Dermis blood vessel endothelial cell (primary cell): Measurements from ENCODE around the gene ELSPBP1. TPM values are rescaled to one million over a fixed set of nuclear protein-coding genes. Genes with fewer than 3 reads are reported as not detected.
A peak's percentile ranks its signal among the peaks of the same experiment; 100 is the strongest.
"Not testable (repeated sequence)": the region's sequence is repeated elsewhere in the genome, so short reads cannot be mapped to it uniquely, and the experiment has no call there.

Source experiments
- DNase-seq: peaks from one replicate; pipeline ENCODE4 v3.0.0; 2010
- total RNA-seq: library from RNA; depleted of rRNA; stranded (reverse); fragments of >200 nt; gene quantifications from 2 replicates; pipeline ENCODE4 v1.2.3, GENCODE V29; 2014

ELSPBP1 gene
- not detected in 2 replicates for total RNA-seq

DNA sequence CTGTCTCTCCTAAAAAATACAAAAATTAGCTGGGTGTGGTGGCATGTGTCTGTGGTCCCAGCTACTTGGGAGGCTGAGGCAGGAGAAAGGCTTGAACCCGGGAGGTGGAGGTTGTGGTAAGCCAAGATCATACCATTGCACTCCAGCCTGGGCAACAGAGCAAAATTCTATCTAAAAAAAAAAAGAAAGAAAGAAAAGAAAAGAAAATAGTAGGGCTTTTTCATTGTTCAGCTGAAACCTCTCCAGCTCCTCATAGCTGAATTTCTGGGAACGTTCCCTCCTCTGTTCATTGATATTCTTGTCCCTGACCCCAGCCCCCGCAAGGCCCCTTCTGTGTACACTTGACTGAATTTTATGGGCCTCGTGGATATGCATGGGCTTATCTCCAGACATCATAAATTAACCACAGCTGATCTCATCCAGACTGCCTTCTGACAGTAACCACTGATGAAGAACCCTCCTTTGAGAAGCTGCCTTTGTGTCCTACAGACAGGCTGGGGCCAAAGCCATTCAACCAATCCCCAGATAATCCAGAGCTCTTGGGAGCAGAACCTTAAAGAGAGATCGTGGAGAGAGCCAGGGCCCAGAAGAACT, at the start of gene ELSPBP1:
ELSPBP1 (plus strand) TSS at position 424 of the 594 bp plus-strand sequence. CDS start 14,036 bp downstream, outside the sequence.
- no peak for DNase-seq

DNA sequence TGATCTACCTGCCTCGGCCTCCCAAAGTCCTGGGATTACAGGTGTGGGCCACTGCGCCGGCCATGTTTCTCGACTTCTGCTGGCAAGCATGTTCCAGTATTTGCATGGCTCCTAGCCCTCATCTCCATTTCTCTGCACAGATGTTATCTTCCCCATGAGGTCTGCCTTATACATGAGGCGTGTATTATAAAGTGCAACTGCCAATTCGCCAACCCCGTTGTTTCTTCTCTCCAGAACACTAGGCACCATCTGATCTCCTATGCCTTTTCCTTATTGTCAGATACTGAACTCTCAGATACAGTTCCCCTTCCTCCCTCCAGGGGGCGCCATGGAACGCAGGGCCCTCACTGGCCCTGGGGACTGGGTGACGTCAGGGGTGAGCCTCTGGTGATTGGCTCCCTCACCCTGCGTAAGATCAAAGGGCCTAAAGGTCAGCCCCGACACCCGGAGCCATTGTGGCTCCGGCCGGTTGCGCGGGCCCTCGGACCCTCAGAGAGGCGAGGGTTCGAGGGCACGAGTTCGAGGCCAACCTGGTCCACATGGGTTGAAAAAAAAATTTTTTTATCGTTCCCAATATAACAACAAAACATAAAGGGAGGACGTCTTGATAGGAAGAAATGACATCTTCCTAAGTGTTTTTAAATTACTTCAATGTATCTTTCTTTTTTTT, 44.4 kb upstream of the ELSPBP1 start:
- not testable (repeated sequence) for DNase-seq

DNA sequence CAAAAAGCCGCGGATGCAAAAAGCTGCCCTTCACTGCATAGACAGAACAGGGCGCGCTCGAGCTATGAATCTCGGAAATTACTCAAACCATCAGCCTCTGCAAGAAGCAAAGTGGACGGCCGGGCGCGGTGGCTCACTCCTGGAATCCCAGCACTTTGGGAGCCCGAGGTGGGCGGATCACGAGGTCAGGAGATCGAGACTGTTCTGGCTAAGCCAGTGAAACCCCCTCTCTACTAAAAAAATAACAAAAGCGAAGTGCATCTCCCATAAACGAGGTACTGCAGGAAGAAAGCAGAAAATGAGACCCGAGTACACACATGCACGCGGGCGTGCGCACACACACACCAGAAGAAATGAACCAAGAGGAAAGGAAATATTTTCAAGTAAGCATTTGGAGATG, 42.3 kb upstream of the ELSPBP1 start:
- not testable (repeated sequence) for DNase-seq

DNA sequence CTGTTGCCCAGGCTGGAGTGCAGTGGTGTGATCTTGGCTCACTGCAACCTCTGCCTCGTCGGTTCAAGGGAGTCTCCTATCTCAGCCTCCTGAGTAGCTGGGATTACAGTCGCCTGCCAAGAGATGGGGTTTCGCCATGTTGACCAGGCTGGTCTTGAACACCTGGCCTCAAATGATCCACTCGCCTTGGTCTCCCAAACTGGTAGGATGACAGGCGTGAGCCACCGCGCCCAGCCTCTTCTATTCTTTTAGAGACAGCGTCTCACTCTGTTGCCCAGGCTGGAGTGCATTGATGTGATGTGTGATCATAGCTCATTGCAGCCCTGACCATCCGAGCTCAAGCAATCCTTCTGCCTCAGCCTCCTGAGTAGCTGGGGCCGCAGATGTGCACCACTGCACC, 38.5 kb upstream of the ELSPBP1 start:
- DNase-seq: not testable (repeated sequence)

DNA sequence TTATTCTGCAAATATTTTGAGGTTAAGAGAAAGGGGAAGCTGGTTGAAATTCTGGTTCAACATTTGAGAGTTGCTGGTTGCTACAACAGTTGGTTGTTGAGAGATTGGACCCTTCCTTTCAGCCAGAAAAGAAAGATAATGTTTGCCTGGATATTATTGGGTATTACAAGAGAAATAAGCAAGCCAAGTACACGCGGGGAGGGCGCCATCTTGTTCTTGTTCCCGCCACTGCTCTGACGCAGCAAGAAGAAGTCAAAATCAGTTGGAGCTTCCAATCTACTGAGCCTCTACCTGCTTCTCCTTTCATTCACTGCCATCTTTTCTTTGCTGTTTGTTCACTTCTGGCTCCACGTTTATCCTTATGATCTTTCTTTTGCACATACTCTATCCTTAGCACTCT, 20.9 kb upstream of the ELSPBP1 start:
- DNase-seq: no peak

DNA sequence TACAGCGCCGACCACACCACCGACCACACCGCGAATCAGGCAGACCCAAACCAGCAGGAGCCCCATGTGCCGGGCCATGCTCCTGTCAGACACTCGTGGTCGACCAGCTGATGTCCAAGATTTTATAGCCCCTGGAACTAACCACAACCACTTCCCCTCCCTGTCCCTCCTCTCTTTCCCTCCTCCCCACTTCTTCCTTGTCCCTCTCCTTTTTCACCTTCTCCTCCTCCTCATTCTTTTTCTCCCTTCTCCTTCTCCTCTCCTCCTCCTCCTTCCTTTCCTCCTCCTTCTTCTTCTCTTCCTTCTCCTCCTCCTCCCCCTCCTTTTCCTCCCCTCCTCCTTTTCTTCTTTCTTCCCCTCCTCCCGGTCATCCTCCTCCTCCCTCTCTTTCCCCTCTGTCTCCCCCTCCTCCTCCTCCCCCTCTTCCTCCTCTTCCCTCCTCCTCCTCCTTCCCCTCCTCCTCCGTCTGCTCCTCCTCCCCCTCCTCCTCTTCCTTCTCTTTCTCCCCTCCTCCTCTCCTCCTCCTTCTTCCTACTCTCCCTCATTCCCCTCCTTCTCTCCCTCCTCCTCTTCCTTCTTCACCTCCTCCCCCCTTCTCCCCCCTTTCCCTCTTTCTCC, 3.1 kb upstream of the ELSPBP1 start:
- no peak for DNase-seq

DNA sequence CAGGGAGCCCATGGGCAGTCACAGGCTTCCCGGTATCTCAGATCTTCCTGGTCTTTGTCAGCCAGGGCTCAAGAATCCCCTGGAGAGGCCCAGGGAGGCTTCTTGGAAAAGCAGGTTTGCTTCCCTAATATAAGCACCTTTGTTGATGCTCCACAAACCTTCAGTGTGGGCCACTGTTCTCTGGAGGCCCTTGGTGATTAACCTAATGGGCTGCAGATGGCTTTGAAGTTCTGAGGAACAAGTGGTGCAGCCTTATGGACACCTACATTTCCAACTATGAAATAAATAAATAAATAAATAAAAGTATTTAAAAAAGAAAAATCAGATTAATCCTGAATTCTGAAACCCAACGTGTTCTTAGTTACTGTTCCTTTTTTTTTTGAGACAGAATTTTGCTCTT, 2.4 kb upstream of the ELSPBP1 start, which contains the start of gene BSPH1:
BSPH1 (minus strand) TSS at position 101 of the 400 bp plus-strand sequence; CDS start at position 12, 89 bp downstream.
- no peak for DNase-seq

DNA sequence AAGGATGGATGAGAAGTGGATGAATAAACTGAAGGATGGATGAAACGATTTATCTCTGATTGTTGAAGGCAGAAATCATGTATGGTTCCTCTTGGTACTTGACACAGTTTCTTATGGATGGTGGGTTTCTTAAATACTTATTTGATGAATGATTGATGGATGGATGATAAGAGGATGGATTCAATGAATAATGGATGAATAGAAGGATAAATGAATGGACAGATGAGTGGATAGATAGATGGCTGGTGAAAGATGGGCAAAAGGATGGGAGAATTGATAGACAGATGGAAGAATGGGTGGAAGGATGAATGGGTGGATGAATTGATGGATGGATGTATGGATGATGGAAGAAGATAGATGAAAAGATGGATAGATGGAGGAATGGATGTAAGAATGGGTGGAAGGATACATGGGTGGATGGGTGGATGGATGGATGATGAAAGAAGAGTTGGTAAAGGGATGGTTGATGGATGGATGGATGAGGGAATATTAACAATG, 1.8 kb downstream of the ELSPBP1 start:
- no peak for DNase-seq

DNA sequence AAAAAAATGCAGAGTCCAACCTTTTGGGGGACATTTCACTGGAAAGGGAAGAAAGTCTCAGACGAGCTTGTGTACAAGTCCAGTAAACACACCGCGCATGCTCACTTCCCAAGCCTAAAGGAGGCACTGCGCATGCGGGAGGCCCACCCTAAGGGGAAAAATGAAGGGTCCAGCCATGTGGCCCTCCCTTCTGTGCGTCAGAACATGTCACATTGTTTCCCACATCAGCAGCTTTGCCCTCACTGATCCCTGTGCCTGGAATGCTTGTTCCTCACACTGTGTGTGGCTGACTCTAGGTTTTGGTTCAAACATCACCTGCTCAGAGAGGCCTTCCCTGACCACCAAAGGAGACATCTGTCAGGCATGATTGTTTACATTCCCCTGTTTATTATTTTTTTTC, 4.4 kb downstream of the ELSPBP1 start:
- DNase-seq: no peak

DNA sequence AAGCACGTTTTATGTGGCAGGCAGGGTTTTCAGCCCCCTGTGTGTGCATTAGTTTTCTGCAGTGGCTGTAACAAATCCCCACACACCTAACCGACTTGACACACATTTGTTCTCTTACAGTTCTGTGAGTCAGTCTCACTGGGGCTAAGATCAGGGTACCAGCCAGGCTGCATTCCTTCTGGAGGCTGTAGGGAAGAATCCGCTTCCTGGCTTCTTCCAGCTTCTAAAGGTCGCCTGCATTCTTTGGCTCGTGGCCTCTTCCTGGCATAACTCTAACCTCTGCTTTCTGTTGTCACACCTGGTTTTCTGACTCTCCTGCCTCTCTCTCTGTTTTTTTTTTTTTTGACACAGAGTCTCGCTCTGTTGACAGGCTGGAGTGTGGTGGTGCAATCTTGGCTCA, 6.4 kb downstream of the ELSPBP1 start:
- DNase-seq: no peak

DNA sequence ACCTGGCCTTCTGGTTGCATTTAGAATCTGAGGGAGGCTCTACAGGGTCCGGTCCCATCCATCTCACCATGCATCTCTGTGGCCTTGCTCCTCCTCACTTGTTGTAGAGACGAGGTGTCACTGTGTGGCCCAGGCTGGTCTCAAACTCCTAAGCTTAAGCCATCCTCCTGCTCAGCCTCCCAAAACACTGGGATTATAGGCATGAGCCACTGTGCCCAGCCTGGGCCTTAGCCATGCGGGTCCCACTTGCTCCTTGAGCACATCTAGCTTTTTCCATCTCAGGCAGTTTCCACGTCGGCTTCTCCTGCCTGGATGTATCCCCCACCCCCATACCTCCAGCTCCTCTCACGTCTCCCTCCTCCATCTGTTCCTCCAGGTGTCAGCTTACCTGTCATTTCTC, 9.8 kb downstream of the ELSPBP1 start:
- DNase-seq: no peak

DNA sequence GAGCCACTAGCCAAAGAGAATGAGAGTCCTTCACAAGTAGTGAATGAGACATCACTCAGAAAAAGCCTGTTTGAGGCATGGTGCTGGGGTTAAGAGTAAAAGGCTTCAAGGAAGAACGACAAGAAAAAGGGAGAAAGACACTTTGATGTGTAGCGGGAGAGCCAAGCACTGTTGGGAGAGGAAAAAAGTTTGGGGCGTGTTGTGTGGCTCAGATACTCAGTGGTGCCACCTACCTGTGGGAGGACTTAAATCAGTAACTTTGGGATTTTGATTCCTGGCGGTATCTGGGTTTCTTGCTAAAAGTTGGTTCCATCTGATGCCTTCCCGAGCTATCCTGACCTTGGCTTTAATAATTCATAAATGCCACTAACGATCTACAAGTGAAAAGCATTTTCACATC, 12.3 kb downstream of the ELSPBP1 start:
- DNase-seq: peak; percentile 11

DNA sequence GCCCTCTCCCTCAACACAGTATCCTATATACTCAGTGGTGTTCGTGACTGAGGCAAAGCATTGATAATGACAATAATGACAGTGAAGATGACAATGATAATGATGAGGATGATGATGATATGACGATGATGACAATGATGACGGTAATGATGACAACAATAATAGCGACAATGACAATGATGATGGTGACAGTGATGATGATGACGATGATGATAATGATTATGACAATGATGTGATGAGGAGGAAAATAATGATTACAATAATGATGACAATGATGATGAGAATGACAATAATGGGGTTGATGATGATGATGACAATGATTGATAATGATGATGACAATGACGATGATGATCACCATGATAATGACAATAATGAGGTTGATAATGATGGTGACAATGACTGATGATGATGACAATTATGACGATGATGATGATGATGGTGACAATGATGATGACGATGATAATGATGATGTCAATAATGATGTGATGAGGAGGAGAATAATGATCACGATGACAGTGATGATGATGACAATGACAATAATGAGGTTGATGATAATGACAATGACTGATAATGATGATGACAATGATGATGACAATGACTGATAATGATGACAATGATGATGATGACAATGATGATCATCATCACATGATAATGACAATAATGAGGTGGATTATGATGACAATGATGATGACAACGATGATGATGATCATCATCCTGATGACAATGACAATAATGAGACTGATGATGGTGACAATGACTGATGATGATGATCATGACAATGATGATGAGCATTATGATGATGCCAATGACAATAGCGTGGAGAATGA, 16.7 kb downstream of the ELSPBP1 start:
- no peak for DNase-seq

DNA sequence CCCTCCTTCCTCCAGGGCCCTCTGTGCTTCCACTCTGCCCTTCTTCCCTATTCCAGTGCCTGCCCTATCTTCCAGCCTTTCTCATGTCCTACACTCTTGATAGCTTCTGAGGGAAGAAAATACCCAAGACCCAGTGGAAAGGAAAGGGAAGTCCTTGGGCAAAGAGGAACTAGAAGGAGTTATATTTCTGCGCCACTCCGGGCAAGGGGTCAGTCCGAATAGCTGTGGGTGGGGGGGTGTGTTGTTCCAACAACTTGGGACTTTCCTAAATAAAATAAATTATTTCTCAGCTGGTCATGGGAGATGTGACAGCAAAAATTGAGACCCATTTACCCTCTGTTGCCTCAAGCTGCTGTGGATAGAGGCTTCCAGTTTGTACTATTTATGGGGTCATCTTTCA, 26.3 kb downstream of the ELSPBP1 start:
- no peak for DNase-seq

DNA sequence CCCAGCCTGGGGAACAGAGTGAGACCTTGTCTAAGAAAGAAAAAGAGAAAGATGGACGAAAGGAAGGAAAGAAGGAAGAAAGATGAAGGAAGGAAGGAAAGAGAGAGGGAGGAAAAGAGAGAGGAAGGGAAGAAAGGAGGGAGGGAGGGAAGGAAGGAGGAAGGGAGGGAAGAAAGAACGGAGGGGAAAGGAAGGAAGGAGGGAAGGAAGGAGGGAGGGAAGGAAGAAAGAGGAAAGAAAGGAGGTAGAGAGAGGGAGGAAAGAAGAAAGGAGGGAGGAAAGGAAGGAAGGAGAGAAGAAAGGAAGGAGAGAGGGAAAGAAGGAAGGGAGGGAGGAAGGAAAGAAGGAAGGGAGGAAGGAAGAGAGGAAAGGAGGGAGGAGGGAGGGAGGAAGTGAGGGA, 28.6 kb downstream of the ELSPBP1 start:
- DNase-seq: no peak

DNA sequence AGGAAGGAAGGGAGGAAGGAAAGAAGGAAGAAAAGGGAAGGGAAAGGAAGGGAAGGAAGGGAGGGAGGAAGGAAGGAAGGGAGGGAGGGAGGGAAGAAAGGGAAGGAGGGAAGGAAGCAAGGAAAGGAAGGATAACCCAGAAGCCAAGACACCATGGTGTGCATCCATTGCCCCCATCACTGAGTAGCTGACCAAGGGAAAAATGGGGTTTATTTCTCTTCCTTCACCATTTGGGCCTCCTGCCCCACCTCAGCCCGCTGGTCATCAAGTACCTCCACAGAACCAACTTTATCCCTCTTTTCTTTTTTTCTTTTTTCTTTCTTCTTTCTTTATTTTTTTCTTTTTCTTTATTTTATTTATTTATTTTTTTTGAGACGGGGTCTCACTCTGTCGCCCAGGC, 29.1 kb downstream of the ELSPBP1 start:
- no peak for DNase-seq

DNA sequence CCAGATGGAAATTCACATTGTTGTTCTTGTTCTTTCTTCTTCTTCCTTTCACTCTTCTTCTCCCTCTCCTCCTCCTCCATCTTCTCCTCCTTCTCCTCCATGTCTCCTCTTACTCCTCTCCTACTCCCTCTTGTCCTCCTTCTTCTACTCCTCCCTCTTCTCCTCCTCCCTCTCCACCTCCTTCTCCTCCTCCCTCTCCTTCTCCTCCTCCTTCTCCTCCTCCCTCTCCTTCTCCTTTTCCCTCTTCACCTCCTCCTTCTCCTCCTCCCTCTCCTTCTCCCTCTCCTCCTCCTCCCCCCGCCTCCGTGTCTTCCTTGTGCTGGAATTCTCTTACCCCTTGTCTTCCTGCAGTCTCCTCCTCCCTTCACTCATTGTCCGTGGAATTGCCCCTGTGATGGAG, 31.0 kb downstream of the ELSPBP1 start:
- no peak for DNase-seq

DNA sequence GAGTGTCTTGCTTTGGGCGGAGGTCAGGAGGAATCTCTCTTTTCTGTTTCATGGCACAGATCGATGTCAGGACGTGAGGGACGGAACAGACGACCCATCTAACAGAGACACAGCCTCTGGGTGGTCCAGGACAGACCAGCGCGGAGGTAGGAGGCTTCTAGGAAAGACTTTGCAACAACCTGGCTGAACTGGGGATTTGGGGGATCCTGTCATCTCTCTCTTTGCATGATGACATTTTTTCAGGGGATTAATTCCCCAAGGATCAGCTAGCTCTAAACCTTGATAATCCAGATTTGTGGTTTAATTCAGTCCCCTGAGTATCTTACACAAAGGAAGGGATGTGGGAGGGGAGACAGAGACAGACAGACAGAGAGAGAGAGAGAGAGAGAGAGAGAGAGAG, 35.0 kb downstream of the ELSPBP1 start:
- DNase-seq: no peak

DNA sequence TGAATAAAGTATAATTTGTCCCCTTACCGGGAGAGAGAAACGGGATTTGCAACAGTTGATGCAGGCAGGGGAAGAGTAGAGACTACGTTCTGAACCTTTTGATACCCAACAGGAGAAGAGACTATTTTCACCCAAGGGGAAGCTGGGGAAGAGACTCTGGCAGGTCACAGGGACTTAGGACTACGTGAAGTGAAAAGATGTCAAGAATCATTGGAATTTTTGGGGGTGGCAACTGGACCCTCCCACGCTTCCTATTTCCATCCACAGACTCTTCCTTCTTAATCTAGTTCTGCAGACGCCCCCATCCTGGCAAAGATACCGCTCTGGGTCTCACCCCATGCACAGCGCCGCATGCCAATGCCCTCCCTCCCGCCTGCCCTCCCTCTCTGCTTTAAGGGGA, 35.6 kb downstream of the ELSPBP1 start:
- no peak for DNase-seq

DNA sequence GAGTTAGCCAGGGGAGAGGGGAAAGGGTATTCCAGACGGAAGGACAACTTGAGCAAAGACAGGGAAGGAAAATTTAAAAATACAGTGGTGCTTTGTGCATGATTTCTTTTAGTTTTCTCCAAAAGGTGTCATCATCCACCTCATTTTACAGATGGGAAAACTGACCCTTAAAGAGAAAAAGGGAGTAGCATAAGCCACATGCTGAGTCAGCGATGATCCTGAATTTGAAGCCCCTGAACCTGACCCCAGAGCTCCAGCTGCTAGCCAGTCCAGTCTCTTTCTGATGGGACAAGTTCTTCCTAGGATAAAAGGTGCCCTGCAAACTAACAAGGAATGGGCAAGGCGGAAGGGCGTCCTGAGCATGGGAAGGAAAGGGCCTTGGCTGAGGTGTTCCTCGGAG, 39.2 kb downstream of the ELSPBP1 start:
- no peak for DNase-seq

DNA sequence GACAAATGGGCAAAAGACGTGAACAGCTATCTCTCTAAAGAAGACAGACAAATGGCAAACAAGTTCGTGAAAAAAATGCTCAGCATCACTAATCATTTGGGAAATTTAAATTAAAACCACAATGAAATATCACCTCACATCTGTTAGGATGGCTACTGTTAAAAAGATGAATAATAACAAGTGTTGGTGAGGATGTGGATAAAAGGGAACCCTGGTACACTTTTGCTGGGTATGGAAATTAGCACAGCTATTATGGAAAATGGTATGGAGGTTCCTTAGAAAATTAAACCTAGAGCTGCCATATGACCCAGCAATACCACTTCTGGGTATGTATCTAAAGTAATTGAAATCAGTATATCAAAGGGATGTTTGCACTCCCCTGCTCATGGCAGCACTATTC, 42.3 kb downstream of the ELSPBP1 start:
- no peak for DNase-seq

DNA sequence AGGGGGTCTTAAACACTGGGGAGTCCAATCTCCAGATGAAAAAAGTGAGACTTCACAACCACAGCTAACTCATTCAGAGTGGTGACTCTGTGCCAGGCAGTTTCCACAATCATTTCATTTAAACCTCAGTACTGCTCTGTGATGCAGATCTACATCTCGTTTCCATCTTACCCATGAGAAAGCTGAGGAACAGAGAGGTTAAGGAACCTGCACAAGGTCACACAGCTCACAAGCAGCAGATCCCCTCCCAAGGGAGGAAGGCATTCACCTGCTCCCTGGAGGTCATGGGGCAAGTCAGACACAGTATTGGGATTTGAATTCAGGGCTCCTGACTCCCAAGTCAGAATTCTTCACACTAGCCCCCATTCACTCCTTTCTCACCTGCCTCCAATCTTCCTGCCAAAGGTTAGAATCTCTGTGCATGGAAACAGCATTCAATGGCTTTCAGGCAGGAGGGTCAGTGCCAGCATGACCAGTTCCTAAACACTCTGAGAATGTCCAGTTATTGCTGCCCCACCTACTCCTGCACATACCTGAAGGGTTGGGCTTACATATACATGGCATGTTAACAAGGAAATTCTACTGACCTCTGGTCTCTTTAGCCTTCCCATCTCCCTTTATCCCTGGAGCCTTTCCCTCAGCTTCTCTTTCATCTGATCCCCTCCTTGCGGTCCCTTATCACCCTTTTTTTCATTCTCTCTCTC, 47.6 kb downstream of the ELSPBP1 start:
- DNase-seq: no peak
